ENCODE measurements around the gene THSD4.
A peak's percentile ranks its signal among the peaks of the same experiment; 100 is the strongest.

The THSD4 gene

DNA sequence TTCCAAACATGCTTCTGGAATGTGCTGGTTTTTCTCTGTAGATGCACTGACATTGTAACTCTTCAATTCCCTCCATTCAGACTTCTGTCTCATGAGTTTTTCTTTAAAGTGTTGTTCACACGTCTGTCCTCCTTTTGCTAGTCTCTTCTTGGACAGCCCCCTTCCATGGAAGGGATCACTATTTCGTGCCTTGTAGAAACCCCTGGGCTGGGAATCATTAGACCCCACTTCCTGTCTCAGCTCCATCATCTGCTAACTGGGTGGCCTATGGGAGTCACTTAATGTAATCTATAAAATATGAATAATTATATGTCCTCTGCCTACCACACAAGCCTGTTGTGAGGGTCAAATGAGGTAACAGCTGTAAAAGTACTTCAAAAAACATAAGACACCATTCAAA is 110.6 kb downstream of the THSD4 start:
- DNase-seq (ENCODE audit: low read depth in 2 of 2): no peak

DNA sequence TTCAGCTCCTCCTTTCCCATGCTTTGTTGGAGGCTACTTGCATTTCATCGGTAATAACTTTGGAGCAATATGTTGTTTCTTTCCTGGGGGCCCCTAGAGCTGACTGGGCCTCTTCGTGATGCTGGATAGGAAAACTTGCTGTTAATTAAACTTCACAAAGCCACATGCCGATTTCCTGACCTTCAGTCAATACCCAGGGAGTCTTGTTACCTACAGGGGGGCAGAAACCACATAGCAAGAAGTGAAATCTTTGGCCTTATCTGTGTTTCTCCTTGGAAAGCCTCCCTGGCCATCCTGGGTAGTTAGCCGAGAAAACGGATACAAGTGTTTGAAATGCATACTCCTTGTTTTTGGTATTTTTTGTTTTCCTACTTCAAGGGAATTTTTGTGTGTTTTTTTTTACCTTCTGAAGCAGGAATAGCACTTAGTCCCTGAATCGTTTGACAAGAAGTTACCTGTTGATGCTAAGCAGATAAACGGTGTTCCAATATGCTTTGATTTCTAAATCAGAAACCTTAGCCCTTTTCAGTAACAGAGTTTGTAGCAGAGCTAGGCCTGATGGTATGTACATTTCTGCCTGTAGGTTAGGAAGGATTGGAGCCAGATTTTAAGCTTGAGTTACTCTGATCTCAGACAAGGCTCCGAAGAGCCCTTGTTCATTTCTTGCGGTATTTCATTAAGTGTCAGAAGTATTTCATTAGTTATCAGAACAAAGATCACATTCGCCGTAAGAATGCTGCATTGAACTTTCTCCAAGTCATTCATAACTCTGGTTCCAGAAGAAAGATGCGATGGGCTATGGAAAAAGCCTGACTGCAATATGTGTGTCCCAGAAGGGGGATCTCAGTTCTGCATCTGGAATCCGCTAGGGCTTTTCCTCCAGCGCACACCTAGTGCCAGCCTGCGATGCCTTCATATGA is 111.5 kb downstream of the THSD4 start:
- peak; percentile 72 to 76 for DNase-seq (ENCODE audit: low read depth in 2 of 2)

DNA sequence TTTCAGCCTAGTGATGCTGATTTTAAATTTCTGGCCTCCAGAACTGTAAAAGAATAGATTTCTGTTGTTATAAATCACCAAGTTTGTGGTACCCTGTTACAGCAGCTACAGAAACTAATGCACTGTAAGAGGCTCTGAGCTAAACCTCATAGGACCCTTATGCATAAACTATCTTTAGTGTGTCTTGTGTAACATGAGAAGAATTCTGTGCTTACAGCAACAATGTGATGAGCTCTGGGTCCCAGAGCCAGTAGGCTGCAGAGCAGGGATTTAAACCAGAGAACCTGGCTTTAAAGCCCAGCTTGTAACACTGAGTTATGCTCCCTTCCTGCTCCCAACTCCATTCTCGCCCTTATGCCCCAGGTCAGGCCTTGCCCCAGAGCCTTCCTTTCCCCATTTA is 113.1 kb downstream of the THSD4 start:
- DNase-seq (ENCODE audit: low read depth in 2 of 2): no peak

DNA sequence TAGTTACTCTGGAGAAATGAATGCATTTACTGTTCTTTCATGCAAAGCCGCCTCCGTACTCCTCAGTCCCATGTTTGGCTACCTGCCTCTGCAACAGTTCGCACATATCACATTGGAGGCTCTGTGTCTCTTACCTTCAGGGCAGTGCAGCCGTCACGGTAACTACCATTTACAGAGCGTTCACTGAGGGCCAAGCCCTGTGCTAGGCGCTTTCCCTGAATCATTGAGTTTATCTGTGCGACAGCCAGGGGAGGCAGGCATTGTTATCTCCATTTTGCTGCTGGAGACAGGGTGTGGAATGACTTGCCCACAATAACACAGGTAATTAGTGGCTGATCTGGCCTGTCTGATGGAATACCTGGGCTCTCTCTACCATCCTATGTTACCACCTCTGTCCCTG is 115.0 kb downstream of the THSD4 start:
- no peak for DNase-seq (ENCODE audit: low read depth in 2 of 2)

DNA sequence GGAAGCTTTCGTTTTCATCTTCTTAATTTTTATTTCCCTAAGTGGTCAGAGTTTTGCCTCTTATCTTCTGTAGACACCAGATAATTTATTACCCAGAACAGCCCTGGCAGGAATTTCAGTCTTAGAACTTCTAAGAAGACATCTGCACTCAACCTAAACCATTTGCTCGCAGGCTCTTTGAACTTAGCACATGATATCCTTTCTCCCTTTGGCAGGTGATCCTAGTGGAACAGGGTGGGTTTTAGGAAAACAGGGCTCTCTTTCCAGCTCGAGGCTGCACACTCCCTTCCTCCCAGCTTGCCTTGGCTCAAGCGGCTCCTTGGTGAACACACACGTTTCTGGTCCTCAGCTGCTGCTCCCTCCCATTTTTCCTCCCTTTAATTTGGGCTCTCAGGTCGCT is 116.5 kb downstream of the THSD4 start:
- DNase-seq (ENCODE audit: low read depth in 2 of 2): no peak

DNA sequence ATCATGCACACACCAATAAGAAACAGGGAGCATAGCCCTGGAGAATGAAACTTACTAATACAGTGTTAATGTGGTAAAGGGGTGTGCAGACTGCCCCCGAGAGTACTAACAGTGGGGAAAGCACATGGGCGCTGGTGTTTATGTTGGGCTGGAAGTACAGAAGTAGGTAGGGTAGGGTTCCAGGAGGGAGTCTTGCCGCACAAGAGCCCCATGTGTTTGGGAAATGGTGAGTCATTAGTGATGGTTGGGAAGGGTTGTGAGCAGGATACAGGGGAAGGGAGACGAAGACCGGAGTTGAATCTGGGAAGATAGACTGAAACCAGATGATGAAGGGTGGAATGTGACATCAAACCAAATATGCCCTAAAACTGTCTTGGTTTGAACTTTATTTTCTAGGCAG is 117.1 kb downstream of the THSD4 start:
- no peak for DNase-seq (ENCODE audit: low read depth in 2 of 2)

DNA sequence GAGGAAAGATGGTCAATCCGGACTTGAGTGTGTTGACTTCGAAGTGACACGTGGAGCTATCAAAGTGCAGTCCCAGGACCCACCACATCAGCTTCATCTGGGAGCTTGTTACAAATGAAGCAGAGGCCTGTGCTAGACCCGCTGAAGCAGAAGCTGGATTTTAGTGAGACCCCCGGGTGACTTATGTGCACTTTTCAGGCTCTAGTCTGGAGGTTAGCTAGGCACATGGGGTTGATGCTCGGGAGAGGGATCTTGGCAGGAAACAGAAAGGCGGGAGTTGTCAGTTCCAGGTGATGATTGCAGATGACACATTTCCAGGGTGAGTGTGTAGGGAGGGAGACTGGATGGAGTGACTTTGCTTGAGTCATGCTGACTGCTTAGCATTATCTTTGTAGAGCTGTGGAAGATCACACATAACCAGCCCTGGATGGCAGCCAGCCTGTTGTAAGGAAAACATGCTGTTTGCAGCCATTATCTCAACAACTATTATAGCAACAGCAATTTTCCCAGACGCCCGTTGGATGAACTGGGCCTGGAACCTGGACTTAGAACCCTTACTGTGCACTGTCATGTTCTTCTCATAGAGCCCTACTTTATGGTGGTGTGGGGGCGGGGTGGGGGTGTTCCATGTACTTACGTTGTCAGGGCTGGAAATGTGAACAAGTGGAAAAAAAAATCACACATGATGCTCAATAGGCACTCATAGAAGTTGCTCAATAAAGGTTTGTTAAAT is 122.4 kb downstream of the THSD4 start:
- DNase-seq (ENCODE audit: low read depth in 2 of 2): peak; percentile 90 to 92

DNA sequence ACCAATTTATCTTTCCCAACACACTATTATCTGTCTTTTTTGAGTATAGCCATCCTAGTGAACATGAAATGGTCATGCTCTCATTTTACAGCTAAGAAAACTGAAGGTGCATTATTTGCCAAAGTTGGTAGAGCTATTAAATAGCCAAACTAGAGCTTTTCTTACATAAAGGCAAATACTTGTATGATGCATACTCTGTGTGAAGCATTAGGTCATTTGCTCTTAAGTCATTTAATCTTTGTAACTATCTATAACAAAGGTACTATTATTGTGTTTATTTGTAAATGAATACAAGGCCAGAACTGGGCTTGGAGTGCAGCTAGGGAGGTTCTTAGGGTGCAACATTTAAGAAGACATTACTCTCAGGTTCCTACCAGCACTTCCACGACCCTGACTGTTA is 123.7 kb downstream of the THSD4 start:
- no peak for DNase-seq (ENCODE audit: low read depth in 2 of 2)

DNA sequence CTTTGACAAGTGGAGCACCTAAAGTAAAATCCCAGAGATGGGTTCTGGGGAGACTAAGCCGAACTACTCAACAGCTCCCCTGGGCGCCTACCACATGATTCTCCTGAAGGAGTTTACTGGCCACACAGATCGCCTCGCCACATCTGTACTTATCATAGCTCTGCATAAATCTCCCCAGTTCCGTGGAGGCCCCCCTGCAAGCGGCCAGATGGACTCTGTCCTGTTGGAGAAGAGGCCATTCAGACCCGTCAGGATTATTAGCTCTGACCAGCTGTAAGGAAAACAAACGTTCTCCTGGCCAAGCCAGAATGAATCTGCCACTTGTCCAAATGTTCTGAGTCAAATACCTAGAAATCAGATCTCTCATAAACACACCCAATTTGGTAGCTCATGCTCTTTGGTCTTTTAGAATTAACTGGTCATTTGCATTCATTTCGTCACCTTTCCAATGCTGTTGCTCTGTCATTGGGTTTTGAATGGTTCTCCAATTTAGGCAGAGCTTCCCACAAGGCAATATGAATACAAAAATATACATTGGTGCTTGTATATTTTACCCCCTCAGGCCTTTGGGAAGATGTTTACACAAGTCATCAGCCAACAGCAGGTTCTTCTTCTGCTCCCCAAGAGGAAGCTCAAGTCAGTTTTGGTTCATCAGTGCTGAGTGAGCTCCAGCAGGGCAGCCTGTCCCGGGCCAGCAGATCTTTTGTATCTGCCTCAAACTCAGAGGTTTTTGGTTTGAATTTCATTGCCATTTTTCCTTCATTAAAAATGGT is 124.5 kb downstream of the THSD4 start:
- DNase-seq (ENCODE audit: low read depth in 2 of 2): no peak

DNA sequence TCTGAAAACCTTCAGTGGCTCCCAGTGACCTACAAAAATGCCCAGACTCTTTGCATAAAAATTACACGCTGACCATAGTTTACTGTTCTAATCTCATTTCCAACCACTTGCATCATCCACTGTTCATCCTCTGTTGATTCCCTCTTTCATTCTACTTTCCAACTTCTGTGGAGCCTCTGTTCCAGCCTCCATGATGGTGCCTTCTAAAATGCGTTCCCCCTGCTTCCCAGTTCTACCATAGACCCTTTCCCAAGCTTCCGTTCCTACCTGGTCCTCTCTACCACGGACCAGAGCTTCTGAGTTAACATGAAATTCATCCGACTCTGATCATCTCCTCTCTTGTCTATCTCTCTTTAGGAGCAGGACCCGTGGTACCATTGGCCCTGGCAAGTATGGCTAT is 127.0 kb downstream of the THSD4 start:
- no peak for DNase-seq (ENCODE audit: low read depth in 2 of 2)

DNA sequence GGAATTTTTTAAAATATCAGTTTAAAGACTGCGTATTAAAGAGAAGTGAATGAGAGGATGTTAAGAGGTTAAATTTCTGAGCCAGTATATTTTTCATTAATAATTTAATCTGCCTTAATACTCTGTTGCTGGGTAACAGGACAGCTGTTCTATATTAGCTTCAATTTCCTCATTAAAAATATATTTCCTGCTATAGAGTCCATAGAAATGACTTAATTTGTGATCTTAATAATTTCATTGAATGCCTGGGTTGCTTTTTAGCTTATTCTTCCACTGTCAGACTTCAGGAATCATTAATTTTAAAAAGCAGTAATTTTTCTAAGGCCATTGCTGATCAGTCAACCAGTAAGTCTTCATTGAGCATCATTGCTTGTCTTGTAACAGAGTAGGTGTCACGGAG is 129.0 kb downstream of the THSD4 start:
- DNase-seq (ENCODE audit: low read depth in 2 of 2): no peak

DNA sequence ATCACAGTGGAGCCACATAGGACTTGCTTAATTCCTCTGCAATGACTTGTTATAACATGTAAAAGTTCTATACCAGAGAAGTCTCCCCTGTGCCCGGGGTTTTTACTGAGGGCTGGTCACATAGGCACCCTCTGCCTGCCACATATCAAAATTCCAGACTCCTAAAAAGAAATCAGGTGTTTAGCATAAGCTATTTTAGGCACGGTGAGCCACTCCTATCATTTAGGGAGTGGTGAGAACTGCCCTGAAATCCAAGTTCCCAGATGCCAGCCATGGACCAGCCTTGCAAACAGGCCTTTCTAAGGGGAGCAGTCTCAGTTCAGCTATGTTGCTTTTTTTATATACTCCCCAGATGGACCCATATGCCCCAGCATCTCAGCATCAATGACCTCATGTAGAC is 130.3 kb downstream of the THSD4 start:
- DNase-seq (ENCODE audit: low read depth in 2 of 2): no peak

DNA sequence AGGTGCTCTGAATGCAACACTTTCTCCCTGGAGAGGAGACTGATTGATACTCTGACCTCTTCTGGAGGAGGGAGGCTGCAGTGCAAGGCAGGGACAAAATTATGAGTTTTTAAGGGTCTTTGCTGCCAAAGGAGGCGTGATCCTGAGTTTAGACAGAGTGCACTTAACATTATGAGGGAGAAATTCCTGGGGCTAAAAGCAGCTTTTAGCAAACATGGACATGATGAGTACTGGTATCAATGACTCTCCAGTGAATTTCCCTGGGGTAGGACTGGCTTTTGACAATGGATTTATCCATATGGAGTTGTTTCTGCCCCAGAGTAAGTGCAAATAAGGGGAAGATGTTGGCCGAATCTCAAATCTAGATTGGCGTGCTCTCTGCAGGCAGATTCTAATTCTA is 133.1 kb downstream of the THSD4 start:
- no peak for DNase-seq (ENCODE audit: low read depth in 2 of 2)

DNA sequence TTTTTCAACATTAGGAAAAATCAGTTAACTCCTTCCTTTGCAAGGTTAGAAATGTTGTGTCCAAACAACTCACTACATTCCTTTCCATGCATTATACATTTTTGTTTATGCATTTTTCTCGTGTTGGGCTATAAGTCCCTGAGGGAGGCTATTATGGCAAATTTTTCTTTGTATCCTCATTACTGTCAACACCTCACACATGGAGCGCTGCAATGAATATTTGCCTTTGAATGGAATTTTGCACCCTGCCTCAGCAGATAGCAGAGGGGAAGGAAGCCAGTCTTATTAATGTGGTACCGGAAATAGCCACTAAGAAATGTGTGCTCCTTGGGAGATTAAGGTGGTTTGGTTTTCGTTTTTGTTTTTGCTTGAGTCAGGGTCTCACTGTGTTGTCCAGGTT is 134.7 kb downstream of the THSD4 start:
- DNase-seq (ENCODE audit: low read depth in 2 of 2): peak; percentile 58 to 60

DNA sequence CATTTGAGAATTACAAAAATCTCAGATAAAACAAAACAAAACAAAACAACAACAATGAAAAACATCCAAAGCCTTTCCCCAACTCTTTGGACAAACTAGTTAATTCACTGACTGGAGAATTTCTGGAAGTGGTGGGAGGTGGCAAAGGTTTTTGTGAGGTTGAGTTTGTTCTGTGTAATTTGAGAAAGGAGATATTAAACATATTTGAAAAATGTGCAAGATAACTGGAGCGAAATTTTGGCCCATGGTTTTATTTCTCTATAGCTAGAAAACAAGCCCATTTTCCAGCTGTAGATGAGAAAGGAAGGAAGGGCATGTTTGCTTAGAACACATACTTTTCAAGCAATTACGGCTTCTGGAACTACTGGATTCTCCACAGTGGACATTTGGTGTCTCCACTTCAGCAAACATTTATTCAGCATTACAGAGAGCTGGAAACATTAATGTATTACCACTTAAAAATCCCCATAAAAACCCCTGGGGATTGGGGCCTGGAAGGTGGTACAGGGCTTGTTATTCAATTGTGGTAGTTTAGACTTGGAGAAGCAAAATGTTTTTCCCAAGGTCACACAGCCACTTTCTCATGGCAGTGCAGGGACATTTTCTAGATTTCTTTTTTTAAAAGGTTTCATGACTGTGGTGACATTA is 135.8 kb downstream of the THSD4 start:
- no peak for DNase-seq (ENCODE audit: low read depth in 2 of 2)

DNA sequence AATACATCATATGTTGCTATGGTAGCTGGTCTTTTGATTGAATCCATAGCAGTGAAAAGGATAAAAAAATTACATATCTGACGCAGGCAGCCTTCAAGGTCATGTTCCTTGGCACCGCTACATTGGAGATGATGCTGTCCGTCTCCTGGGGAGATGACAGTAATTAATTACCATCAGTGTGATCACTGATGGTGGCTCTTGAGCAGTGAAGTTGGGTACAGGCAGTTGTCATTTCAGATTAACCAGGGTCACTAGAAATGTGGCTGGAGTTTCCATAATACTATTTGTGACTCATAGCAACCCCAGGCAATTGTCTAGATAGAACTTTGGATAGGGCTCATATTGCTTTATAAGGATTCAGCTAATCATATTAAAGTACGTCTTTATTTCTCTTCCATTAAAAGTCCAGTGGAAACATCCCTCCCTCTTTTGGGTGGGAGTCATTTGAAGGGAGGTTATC is 136.3 kb downstream of the THSD4 start:
- DNase-seq (ENCODE audit: low read depth in 2 of 2): no peak

DNA sequence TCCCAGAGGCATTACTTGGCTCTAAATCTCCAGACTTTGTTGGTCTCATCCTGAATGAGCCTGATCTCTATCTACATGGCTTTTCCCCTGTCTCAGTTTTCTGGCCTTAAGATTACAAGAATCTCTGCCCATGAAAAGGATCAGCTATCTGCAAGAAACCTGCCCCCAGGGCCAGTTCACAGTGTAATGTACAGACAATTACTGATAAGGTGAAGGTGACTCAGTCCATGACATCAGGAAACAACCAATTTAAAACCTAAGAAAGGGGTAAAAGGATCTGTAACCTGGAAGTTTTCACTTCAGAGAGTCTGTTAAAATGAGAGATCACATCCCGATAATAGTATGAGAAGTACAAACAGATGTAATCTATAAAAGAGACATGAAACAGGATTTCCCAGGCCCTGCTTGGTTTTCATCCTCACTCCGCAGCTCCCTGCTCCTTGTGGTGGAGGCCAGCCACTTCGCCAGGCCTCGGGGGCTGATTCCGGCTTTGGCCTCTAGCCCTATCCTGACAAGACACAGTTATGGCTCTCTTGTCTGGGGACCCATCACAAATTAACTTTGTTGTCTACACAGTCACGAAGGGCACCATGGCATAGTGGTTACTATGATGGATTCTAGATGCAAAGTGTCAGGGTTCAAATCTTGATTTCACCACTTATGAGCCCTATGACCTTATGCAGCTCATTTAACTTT is 136.9 kb downstream of the THSD4 start:
- DNase-seq (ENCODE audit: low read depth in 2 of 2): no peak

DNA sequence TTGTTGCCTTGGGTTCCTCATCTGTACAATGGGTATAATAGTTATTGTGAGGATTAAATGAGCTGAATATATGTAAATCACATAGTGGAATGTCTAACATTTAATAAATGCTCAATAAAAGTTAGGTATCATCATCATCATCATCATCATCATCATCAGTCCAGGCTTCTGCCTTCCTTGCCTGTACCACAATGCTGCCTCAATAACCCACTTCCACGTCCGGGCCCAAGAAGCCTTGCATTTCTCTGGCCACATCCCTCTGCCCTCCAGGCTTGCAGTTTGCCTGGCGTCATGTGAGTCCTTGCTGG is 137.4 kb downstream of the THSD4 start:
- DNase-seq (ENCODE audit: low read depth in 2 of 2): no peak

DNA sequence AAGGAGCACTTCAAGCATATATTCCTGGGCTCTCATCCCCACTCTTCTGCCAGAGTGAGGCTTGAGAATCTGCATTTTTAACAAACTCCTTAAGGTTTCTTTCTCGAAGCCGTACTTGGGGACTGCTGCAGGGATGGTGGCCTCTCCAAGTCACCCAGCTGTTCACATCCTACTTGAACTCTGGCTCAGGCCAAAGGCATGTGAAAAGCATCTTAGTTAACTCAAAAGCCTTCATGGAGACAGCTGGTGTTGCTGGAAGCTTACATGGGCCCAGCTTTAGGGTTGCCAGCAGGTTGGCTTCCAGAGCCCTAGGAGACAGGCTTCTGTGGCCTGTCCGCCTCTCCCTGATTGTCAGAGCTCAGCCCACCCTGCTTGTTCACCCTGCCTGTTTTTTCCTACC is 139.2 kb downstream of the THSD4 start:
- DNase-seq (ENCODE audit: low read depth in 2 of 2): no peak

DNA sequence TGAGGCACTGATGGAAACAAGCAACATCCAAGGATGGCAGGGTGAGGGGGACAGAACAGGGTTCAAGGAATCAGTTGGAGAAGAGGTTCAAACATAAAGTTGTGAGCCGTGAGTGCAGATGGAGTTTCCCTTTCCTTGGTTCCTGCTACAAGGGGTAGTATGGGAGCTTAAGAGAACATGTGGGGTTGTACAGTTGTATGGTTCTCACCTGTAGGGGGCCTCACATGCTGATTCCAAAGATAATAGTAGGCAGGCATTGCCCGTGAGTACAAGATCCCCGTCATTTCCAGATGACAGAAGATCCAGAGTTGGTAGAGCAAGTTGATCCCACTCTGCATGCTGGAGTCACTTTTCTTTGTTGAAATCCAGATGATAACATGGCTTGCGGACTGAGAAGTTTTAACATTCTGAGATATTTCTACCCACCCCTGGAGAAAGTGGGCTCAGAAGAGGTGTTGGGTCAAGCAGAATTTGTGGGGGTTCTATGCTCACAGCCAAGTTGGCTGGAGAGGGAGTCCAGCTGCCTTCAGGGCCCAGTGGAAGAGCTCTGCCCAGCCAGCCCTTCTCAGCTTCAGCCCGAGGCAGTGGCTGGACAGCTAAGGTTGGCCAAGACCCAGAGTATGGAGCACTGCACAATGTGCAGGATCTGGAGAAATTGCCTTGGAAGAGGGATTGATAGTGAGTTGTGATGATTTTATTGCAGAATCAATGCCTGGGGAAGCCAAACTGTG is 141.8 kb downstream of the THSD4 start:
- no peak for DNase-seq (ENCODE audit: low read depth in 2 of 2)

DNA sequence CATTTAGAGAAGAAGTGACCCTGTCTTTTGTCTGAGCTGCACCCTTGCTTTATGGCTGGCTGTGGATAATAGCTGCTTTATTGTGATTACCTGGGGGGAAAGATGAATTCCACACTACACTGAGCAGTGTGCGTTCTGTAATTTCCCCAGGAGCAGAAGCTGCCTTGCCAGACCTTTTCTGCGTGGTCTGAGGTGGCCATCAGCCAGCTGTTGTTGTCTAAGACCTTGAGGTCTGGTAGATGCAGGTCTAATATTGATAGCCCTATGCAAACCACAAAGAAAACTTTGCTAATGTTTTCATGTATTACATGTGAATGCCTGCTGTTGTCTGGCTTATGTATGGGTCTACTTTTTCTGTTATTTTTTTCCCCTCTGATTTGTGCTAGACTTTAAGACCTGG is 144.6 kb downstream of the THSD4 start:
- no peak for DNase-seq (ENCODE audit: low read depth in 2 of 2)

Measured in fibroblast of skin of left biceps (primary cell).